ENCODE data around the gene SRSF4.
A peak's percentile ranks its signal among the peaks of the same experiment; 100 is the strongest.
"Not testable (repeated sequence)": the region's sequence is repeated elsewhere in the genome, so short reads cannot be mapped to it uniquely, and the experiment has no call there.

The SRSF4 gene

DNA sequence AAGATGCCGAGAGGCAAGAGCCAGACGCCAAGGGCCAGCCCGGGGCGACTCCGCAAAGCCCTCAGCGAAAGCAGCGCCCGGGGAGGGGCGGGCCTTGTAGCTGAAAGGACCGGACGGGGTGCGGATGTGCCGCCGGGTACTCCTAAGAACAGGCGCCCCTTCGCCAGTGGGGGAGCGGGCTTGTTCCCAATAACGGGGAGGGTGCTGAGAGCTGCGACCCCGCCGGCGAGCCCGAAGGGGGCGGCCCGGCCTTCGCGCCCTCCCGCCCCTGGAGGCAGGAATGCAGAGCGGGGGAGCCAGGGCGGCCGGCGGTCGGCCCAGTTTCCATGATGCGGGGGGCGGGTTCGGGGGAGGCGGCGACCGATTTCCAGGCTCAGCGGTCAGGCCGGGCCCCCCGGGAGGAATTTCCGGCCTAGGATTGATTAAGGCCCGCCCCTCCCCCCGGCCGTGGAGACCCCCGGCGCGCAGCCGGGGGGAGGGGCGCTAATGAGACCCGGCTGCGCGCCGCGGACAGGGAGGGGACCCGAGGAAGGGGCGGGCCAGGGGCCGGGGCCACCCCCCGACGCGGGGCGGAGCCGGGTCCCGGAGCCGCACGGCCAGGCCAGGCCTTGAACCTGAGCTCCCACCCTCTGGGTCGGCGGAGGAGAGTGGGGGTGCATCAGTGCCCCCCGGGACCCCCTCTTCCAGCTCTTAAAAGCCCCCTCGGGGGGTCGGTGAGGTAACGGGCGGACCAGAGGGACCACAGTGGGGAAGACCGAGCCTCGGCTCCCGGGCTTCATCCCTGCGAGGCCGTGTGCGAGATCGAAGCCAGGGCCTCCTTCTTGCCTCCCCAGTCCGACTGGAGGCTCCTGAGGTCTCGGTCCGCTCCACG lies 57.1 kb downstream of the SRSF4 start:
- DNase-seq, result no peak

DNA sequence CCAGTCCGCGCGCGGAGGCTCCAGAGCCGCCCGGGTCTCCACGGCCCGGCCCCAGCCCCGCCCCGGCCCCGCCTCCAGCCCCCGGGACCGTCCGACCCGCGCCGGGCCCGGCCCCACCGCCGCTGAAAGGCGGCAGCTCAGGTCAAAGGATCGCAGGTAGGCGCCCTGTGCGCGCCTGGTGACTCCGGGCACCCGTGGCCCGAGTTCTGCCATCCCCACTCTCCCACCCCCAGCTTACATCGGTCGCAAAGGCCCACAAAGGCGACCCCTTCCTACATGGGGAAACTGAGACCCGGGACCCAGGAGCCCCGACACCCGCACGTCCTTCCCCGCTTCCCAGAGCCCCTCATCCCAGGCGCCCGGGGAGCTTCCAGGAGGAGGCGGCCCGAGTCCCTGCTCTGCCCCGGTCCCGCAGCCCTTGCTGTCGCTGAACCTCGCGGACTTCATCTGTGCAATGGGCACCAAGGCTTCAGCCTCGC lies 57.8 kb downstream of the SRSF4 start, which contains the start of gene TMEM200B:
TMEM200B (minus strand) TSS at position 17 of the 479 bp plus-strand sequence. CDS start 2,075 bp downstream, outside the sequence.
- DNase-seq, result no peak

GRCh38 chr1:29123053-29123886 lies 58.4 kb downstream of the SRSF4 start:
- DNase-seq, result no peak

- no peak for DNase-seq
Measured at GRCh38 chr1:29122682-29123052, 59.0 kb downstream of the SRSF4 start.

- no peak for DNase-seq
Measured at GRCh38 chr1:29121936-29122681, 59.6 kb downstream of the SRSF4 start.

DNA sequence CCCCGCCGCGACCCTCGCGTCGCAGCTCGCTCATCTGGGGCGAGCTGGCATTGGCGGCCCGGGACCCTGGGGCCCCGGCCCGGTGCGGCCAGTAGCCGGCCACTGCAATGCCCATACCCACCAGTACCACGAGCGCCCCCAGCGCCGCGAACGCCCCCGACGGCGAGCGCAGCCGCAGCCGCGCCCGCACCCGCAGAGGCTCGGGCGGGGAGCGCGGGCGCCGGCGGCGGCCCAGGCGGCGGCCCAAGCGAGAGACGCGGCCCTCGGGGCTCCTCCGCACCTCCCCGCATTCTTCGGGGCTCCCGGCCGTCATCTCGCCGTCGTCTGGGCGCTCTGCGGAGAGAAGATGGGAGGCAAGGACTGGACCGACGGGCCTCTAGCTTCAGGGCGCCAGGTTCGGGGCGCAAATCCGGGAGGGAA lies 60.2 kb downstream of the SRSF4 start:
- no peak for DNase-seq

DNA sequence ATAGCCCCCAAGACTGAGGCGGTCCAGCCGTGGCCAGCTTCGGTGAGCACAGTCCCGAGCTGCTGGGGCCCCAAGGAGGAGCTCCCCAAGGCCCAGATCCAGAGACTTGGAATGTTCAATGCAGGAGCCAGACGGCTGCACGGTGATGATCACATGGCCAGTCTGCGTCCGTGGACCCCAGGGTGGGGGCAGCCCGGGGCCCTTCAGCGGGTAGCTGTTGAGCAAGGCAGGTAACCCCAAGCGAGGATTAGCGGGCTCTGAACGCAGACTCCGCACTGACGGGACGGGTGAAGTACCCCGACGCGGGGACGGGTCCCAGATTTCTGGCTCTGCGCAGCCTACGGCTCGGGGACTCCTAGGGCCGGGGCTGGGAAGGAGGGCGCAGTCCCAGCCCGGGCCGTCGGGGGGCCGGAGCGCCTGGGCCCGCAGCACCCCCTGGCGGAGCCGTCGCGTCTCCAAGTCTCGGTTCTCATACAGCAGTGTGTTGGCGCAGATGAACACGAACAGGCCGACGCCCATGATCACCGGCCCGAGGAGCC lies 60.7 kb downstream of the SRSF4 start:
- peak; percentile 39 for DNase-seq

DNA sequence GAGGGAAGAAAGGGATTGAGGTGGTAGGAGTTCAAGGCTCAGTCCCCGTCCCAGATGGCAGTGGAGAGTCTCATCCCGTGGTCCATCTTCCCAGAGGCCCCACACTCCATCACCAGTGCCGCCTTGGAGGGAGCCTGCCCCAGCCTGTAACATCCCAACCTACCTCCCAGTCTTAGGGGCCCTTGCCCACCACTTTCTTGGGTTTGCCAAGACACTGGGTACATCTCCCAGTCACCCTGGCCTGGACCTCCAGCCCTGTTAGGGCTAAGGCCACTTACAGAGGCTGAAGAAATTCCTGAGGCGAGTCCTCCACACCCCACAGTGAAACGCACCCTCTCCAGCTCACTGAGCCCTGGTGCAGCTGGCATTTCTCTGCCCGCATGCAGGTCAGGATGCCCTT lies 61.3 kb downstream of the SRSF4 start:
- no peak for DNase-seq

GRCh38 chr1:29119121-29119929 lies 62.4 kb downstream of the SRSF4 start:
- no peak for DNase-seq

DNA sequence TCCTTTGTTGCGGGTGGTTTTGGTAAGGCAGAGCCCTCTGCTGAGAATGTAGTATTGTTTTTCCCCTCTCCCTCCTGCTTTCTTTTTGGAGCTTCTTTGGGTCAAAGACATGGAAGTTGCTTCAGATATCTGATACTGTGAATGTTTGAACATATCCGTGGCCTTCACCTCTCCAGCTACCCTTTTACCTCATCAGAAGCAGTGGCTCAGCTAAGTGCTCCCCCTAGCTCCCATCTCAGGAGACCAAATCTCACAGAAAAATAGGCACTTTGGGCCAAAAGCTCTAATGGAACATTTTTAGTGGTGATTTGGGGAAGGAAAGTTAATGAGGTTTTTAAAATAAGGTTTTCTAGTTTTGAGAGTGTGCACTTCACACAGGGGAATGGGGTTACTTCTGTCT lies 64.3 kb downstream of the SRSF4 start:
- DNase-seq, result no peak

- DNase-seq, result no peak
Measured at GRCh38 chr1:29114654-29115053, 67.0 kb downstream of the SRSF4 start.

DNA sequence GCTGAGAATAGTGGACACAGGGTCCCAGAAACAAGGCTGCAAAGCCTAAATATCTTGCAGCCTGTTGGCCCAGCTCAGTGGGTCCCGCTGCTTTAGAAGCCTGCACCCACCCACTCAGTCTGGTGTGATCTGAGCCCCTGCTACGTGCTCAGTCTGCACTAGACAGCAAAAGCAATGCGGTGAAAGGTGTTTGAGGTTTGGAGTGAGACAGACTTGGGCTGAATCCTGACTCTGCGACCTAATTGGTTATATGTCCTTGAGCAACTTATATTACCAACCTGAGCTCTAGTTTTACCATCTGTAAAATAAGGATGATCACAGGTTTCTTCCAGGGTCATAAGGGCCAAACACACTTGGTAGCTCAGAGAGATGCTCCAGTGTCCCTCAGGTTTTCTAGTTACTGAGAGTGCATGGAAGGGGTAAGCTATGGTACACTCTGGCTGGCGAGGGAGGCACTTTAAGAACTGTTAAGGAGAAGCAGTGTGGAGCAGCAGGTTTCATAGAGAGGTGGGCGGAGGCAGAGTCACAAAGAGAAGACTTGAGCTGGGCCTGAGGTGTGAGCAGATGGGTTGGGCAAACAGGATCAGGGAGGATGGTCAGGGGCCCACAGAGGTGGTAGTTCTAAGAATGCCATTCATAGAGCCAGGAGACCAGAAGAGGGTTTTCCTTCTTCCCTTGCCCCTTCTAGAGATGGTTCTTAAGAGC lies 68.1 kb downstream of the SRSF4 start:
- DNase-seq, result no peak

GRCh38 chr1:29112705-29113412 lies 68.8 kb downstream of the SRSF4 start:
- DNase-seq, result no peak

DNA sequence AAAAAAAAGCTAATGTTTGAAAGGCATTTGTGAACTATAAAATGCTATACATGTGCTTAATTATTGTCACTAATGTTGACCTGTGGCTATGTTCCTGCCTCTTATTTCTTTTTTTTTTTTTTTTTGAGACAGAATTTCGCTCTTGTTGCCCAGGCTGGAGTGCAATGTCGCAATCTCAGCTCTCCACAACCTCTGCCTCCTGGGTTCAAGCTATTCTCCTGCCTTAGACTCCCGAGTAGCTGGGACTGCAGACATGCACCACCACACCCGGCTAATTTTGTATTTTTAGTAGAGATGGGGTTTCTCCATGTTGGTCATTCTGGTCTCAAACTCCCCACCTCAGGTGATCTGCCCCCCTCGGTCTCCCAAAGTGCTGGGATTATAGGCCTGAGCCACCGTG lies 73.7 kb downstream of the SRSF4 start:
- DNase-seq, result not testable (repeated sequence)

DNA sequence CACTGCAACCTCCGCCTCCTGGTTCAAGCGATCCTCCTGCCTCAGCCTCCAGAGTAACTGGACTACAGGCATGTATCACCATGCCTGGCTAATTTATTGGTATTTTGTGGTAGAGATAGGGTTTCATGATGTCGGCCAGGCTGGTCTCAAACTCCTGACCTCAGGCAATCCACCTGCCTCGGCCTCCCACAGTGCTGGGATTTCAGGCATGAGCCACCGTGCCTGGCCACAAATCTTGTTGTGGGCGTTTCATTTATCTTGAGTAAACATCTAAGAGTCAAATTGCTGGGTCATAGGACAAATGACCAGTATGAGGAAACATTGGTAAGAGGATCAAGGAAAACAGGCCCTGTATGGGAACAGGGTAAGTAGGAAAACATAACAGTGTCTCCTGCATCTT lies 75.9 kb downstream of the SRSF4 start:
- no peak for DNase-seq

GRCh38 chr1:29100487-29100886 lies 81.2 kb downstream of the SRSF4 start:
- no peak for DNase-seq

GRCh38 chr1:29099286-29099685 lies 82.4 kb downstream of the SRSF4 start:
- DNase-seq, result no peak
